GM18502 (cell line): ENCODE results near the gene KRT20.

Source experiments
- ATAC-seq: cut with Tn5 transposase; IDR thresholded peaks from one replicate; pipeline ENCODE4 v1.9.1; 2021; ENCODE audit warnings: mild to moderate bottlenecking; ENCODE audit not compliant: unreplicated experiment, poor library complexity

Gene KRT20

GRCh38 chr17:40857535-40857934 is 27.5 kb downstream of the KRT20 start:
- ATAC-seq, result no peak

- ATAC-seq, result no peak
Measured at GRCh38 chr17:40854175-40854814, 30.7 kb downstream of the KRT20 start.

GRCh38 chr17:40852364-40852763 is 32.7 kb downstream of the KRT20 start:
- ATAC-seq, result no peak

- no peak for ATAC-seq
Measured at GRCh38 chr17:40850293-40850972, 34.6 kb downstream of the KRT20 start.

- ATAC-seq, result no peak
Measured at GRCh38 chr17:40849723-40850122, 35.3 kb downstream of the KRT20 start.

- no peak for ATAC-seq
Measured at GRCh38 chr17:40848583-40849235, 36.3 kb downstream of the KRT20 start.

GRCh38 chr17:40846515-40847144 is 38.4 kb downstream of the KRT20 start:
- ATAC-seq, result no peak

- no peak for ATAC-seq
Measured at GRCh38 chr17:40844671-40845107, 40.4 kb downstream of the KRT20 start.

GRCh38 chr17:40843242-40843641 is 41.8 kb downstream of the KRT20 start:
- ATAC-seq, result no peak

- no peak for ATAC-seq
Measured at GRCh38 chr17:40841246-40841645, 43.8 kb downstream of the KRT20 start.

- ATAC-seq, result no peak
Measured at GRCh38 chr17:40839194-40839593, 45.8 kb downstream of the KRT20 start.

GRCh38 chr17:40836020-40836419 is 49.0 kb downstream of the KRT20 start:
- ATAC-seq, result no peak

GRCh38 chr17:40833882-40834281 is 51.2 kb downstream of the KRT20 start:
- ATAC-seq, result no peak

- no peak for ATAC-seq
Measured at GRCh38 chr17:40832840-40833239, 52.2 kb downstream of the KRT20 start.

- ATAC-seq, result no peak
Measured at GRCh38 chr17:40830085-40830776, 54.8 kb downstream of the KRT20 start.

- ATAC-seq, result no peak
Measured at GRCh38 chr17:40828454-40829044, 56.5 kb downstream of the KRT20 start.

GRCh38 chr17:40827746-40828453 is 57.1 kb downstream of the KRT20 start:
- ATAC-seq, result no peak
